ENCODE results near the gene MBTD1.

DNA sequence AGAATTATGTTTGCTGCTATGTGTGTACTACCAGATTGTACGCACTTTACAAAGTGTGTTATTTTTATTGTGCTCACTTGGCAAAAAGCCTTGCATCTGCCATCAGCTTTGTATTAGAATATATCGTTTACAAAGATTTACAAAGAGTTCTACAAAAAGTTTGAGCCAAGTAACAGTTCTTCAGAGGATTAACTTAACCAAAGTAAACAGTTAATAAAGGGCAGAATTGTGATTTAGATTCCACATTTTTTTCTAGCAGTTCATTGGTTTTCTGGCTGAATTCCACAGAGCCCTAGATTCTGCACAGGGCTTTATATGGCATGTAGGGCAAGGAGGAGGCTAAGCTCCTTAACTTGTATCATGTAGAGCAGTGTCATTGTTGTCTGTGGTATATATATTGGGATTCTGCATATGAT lies 29.9 kb upstream of the MBTD1 start:
- TF ChIP-seq POLR2AphosphoS5 (IDR thresholded peaks at IDR 0.05) (no peak), POLR2A (IDR thresholded peaks at IDR 0.05) (no peak)
- TF ChIP-seq, protein P1, sequence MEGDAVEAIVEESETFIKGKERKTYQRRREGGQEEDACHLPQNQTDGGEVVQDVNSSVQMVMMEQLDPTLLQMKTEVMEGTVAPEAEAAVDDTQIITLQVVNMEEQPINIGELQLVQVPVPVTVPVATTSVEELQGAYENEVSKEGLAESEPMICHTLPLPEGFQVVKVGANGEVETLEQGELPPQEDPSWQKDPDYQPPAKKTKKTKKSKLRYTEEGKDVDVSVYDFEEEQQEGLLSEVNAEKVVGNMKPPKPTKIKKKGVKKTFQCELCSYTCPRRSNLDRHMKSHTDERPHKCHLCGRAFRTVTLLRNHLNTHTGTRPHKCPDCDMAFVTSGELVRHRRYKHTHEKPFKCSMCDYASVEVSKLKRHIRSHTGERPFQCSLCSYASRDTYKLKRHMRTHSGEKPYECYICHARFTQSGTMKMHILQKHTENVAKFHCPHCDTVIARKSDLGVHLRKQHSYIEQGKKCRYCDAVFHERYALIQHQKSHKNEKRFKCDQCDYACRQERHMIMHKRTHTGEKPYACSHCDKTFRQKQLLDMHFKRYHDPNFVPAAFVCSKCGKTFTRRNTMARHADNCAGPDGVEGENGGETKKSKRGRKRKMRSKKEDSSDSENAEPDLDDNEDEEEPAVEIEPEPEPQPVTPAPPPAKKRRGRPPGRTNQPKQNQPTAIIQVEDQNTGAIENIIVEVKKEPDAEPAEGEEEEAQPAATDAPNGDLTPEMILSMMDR (IDR thresholded peaks at IDR 0.05): no peak
